Panc1 (cell line): ENCODE results near the gene HUS1B. TPM values are rescaled to one million over a fixed set of nuclear protein-coding genes. Genes with fewer than 3 reads are reported as not detected.

Experiments used
- ATAC-seq: fragments of 200-7000 bp; cut with Tn5 transposase; 2 replicates; pipeline ENCODE4 v1.9.1; 2020; ENCODE audit warnings: mild to moderate bottlenecking, moderate library complexity
- BruUV-seq: library from RNA; stranded (reverse); fragments of 400-500 nt; replicated peaks from 2 replicates; lab custom pipeline; 2021; lab: Mats Ljungman, UMichigan
- CTCF ChIA-PET: fragments of 300-600 bp; sonication (Branson Sonifier 250); formaldehyde crosslinking; loops from one replicate; lab custom pipeline; 2022; ENCODE audit warnings: antibody characterized with exemption; lab: Charles Lee
- POLR2A ChIA-PET: fragments of 300-600 bp; sonication (Branson Sonifier 250); formaldehyde crosslinking; loops from one replicate; lab custom pipeline; 2022; ENCODE audit warnings: antibody characterized with exemption; lab: Charles Lee
- DNase-seq: peaks from one replicate; pipeline ENCODE4 v3.0.0-alpha.2; 2010; ENCODE audit warnings: low read depth, low spot score
- H3K27ac ChIP-seq: 2 replicates; pipeline ENCODE4 v1.5.1; 2011; ENCODE audit warnings: mild to moderate bottlenecking, low read length, inconsistent platforms
- H3K27me3 ChIP-seq: fragments of 200-500 bp; sonication (Bioruptor generic); 2 replicates; pipeline ENCODE4 v1.6.0; 2014; ENCODE audit warnings: low read length, inconsistent platforms; ENCODE audit not compliant: control insufficient read depth, insufficient read depth
- H3K36me3 ChIP-seq: fragments of 200-500 bp; sonication (Bioruptor generic); 2 replicates; pipeline ENCODE4 v1.5.1; 2014; ENCODE audit warnings: inconsistent platforms, mild to moderate bottlenecking, low read length, moderate library complexity; ENCODE audit not compliant: control insufficient read depth, insufficient read depth
- H3K4me1 ChIP-seq: 2 replicates; pipeline ENCODE4 v1.5.1; 2011; ENCODE audit warnings: inconsistent platforms, mild to moderate bottlenecking, low read length, moderate library complexity; ENCODE audit not compliant: control insufficient read depth, insufficient read depth
- H3K4me3 ChIP-seq, 2 experiments: 2 replicates each; pipeline ENCODE4 v1.5.1; 2011 to 2012; ENCODE audit warnings: low read depth in 2 of 2, low read length in 2 of 2, mild to moderate bottlenecking in 2 of 2, inconsistent platforms in 1 of 2, moderate library complexity in 1 of 2
- H3K9me3 ChIP-seq: fragments of 200-500 bp; sonication (Bioruptor generic); 2 replicates; pipeline ENCODE4 v1.5.1; 2014; ENCODE audit warnings: low read depth, mild to moderate bottlenecking, inconsistent platforms, low read length, moderate library complexity; ENCODE audit not compliant: control insufficient read depth, insufficient read depth
- CTCF ChIP-seq: fragments of 450-650 bp; IDR thresholded peaks from 2 replicates; pipeline ENCODE4 v1.5.1; 2017; ENCODE audit warnings: mild to moderate bottlenecking
- POLR2AphosphoS5 ChIP-seq: IDR thresholded peaks from 2 replicates; pipeline ENCODE4 v1.6.1; 2012; ENCODE audit warnings: mild to moderate bottlenecking, low read depth, low read length, moderate library complexity
- REST ChIP-seq, 2 experiments: IDR thresholded peaks; 2 replicates each; pipeline ENCODE4 v1.6.1; 2011 to 2012; ENCODE audit warnings: low read depth in 2 of 2, control low read depth in 1 of 2, low read length in 1 of 2, mild to moderate bottlenecking in 1 of 2, moderate library complexity in 1 of 2; ENCODE audit not compliant: insufficient read depth in 1 of 2
- SIN3A ChIP-seq: IDR thresholded peaks from 2 replicates; pipeline ENCODE4 v1.6.1; 2012; ENCODE audit warnings: low read depth, mild to moderate bottlenecking, low read length, moderate library complexity, borderline replicate concordance; ENCODE audit not compliant: insufficient read depth
- TCF7L2 ChIP-seq: IDR thresholded peaks from 2 replicates; pipeline ENCODE4 v1.6.1; 2011; ENCODE audit warnings: mild to moderate bottlenecking, low read depth, low read length, inconsistent platforms
- in situ Hi-C: cut with HindIII; loops from 2 replicates; pipeline ENCODE4 v1.10.0; 2016; ENCODE audit warnings: low sequenced_read_pairs, low pct_unique_long_range_greater_than_20kb
- intact Hi-C: fragments of 100-400 bp; cut with micrococcal nuclease; formaldehyde crosslinking; loops from one replicate; pipeline ENCODE4 v1.10.0; 2022; ENCODE audit not compliant: unreplicated experiment
- total RNA-seq: library from RNA; stranded (reverse); gene quantifications from one replicate; pipeline ENCODE4 v1.2.1, GENCODE V29; 2021; ENCODE audit not compliant: unreplicated experiment

HUS1B gene
- total RNA-seq, 1 experiment from 2014 or later = 0.74 TPM

GRCh38 chr6:657743-658142, 843 bp upstream of the HUS1B start:
- H3K27me3 ChIP-seq = no peaks in the 10 kb centered on the region
- H3K36me3 ChIP-seq = no peaks in the 10 kb centered on the region; the same call in 1 of the 2 replicates
- no peak for TF ChIP-seq POLR2AphosphoS5
- no peak for TF ChIP-seq SIN3A
- no peak for TF ChIP-seq REST (IDR thresholded peaks at IDR 0.05; ENCODE audit: insufficient read depth in 1 of 2, low read depth in 2 of 2, low read length in 1 of 2)
- TF ChIP-seq CTCF = no peak
- no peak for TF ChIP-seq TCF7L2
- H3K4me3 ChIP-seq = no peak overlapping the region
- H3K9me3 ChIP-seq = no peaks in the 10 kb centered on the region
- CTCF ChIA-PET = no interaction called here
- ATAC-seq = no peak
- BruUV-seq = no TSS peak
- no peak overlapping the region for H3K27ac ChIP-seq
- in situ Hi-C loops = no loop called here
- DNase-seq = no peak
- POLR2A ChIA-PET = interaction anchor here (0.6 kb wide), 1 partner anchor 255 kb away, joined by 3 read pairs; no protein-coding TSS in a partner anchor
- peaks cover 8% of the 10 kb centered on the region for H3K4me1 ChIP-seq
- intact Hi-C loops = no loop called here

- Histone ChIP-seq H3K27ac (no peak overlapping the region), H3K4me1 (peaks cover under 1% of the 10 kb centered on the region; the same call in 1 of the 2 replicates), H3K36me3 (no peaks in the 10 kb centered on the region; the same call in 1 of the 2 replicates), H3K27me3 (no peaks in the 10 kb centered on the region), H3K9me3 (no peaks in the 10 kb centered on the region), H3K4me3 (no peak overlapping the region)
- ATAC-seq (no peak), DNase-seq (no peak)
- TF ChIP-seq SIN3A = no peak
- TF ChIP-seq POLR2AphosphoS5 = no peak
- no peak for TF ChIP-seq REST (IDR thresholded peaks at IDR 0.05; ENCODE audit: insufficient read depth in 1 of 2, low read depth in 2 of 2, low read length in 1 of 2)
- no peak for TF ChIP-seq CTCF
- BruUV-seq = no TSS peak
- intact Hi-C loops (no loop called here), in situ Hi-C loops (no loop called here)
- POLR2A ChIA-PET = no interaction called here
- CTCF ChIA-PET = interaction anchor here (0.8 kb wide), 1 partner anchor 442 kb away, joined by 4 read pairs; no protein-coding TSS in a partner anchor
These were observed 2.8 kb downstream of the HUS1B start for GRCh38 chr6:654136-654535.
